Panc1 (cell line): Measurements from ENCODE around the gene IL34. TPM values are rescaled to one million over a fixed set of nuclear protein-coding genes. Genes with fewer than 3 reads are reported as not detected.
A peak's percentile ranks its signal among the peaks of the same experiment; 100 is the strongest.

Source experiments
- ATAC-seq: fragments of 200-7000 bp; cut with Tn5 transposase; 2 replicates; pipeline ENCODE4 v1.9.1; 2020; ENCODE audit warnings: mild to moderate bottlenecking, moderate library complexity
- BruUV-seq: library from RNA; stranded (reverse); fragments of 400-500 nt; replicated peaks from 2 replicates; lab custom pipeline; 2021; lab: Mats Ljungman, UMichigan
- CTCF ChIA-PET: fragments of 300-600 bp; sonication (Branson Sonifier 250); formaldehyde crosslinking; loops from one replicate; lab custom pipeline; 2022; ENCODE audit warnings: antibody characterized with exemption; lab: Charles Lee
- POLR2A ChIA-PET: fragments of 300-600 bp; sonication (Branson Sonifier 250); formaldehyde crosslinking; loops from one replicate; lab custom pipeline; 2022; ENCODE audit warnings: antibody characterized with exemption; lab: Charles Lee
- DNase-seq: peaks from one replicate; pipeline ENCODE4 v3.0.0-alpha.2; 2010; ENCODE audit warnings: low read depth, low spot score
- H3K27ac ChIP-seq: 2 replicates; pipeline ENCODE4 v1.5.1; 2011; ENCODE audit warnings: mild to moderate bottlenecking, low read length, inconsistent platforms
- H3K27me3 ChIP-seq: fragments of 200-500 bp; sonication (Bioruptor generic); 2 replicates; pipeline ENCODE4 v1.6.0; 2014; ENCODE audit warnings: low read length, inconsistent platforms; ENCODE audit not compliant: control insufficient read depth, insufficient read depth
- H3K36me3 ChIP-seq: fragments of 200-500 bp; sonication (Bioruptor generic); 2 replicates; pipeline ENCODE4 v1.5.1; 2014; ENCODE audit warnings: inconsistent platforms, mild to moderate bottlenecking, low read length, moderate library complexity; ENCODE audit not compliant: control insufficient read depth, insufficient read depth
- H3K4me1 ChIP-seq: 2 replicates; pipeline ENCODE4 v1.5.1; 2011; ENCODE audit warnings: inconsistent platforms, mild to moderate bottlenecking, low read length, moderate library complexity; ENCODE audit not compliant: control insufficient read depth, insufficient read depth
- H3K4me3 ChIP-seq, 2 experiments: 2 replicates each; pipeline ENCODE4 v1.5.1; 2011 to 2012; ENCODE audit warnings: low read depth in 2 of 2, low read length in 2 of 2, mild to moderate bottlenecking in 2 of 2, inconsistent platforms in 1 of 2, moderate library complexity in 1 of 2
- H3K9me3 ChIP-seq: fragments of 200-500 bp; sonication (Bioruptor generic); 2 replicates; pipeline ENCODE4 v1.5.1; 2014; ENCODE audit warnings: low read depth, mild to moderate bottlenecking, inconsistent platforms, low read length, moderate library complexity; ENCODE audit not compliant: control insufficient read depth, insufficient read depth
- POLR2AphosphoS5 ChIP-seq: IDR thresholded peaks from 2 replicates; pipeline ENCODE4 v1.6.1; 2012; ENCODE audit warnings: mild to moderate bottlenecking, low read depth, low read length, moderate library complexity
- SIN3A ChIP-seq: IDR thresholded peaks from 2 replicates; pipeline ENCODE4 v1.6.1; 2012; ENCODE audit warnings: low read depth, mild to moderate bottlenecking, low read length, moderate library complexity, borderline replicate concordance; ENCODE audit not compliant: insufficient read depth
- TCF7L2 ChIP-seq: IDR thresholded peaks from 2 replicates; pipeline ENCODE4 v1.6.1; 2011; ENCODE audit warnings: mild to moderate bottlenecking, low read depth, low read length, inconsistent platforms
- in situ Hi-C: cut with HindIII; loops from 2 replicates; pipeline ENCODE4 v1.10.0; 2016; ENCODE audit warnings: low sequenced_read_pairs, low pct_unique_long_range_greater_than_20kb
- intact Hi-C: fragments of 100-400 bp; cut with micrococcal nuclease; formaldehyde crosslinking; loops from one replicate; pipeline ENCODE4 v1.10.0; 2022; ENCODE audit not compliant: unreplicated experiment
- total RNA-seq: library from RNA; stranded (reverse); gene quantifications from one replicate; pipeline ENCODE4 v1.2.1, GENCODE V29; 2021; ENCODE audit not compliant: unreplicated experiment
- TF ChIP-seq, protein P1 (sequence below): fragments of 450-650 bp; IDR thresholded peaks from 2 replicates; pipeline ENCODE4 v1.5.1; 2017; ENCODE audit warnings: mild to moderate bottlenecking
- TF ChIP-seq, protein P2 (sequence below), 2 experiments: IDR thresholded peaks; 2 replicates each; pipeline ENCODE4 v1.6.1; 2011 to 2012; ENCODE audit warnings: low read depth in 2 of 2, control low read depth in 1 of 2, low read length in 1 of 2, mild to moderate bottlenecking in 1 of 2, moderate library complexity in 1 of 2; ENCODE audit not compliant: insufficient read depth in 1 of 2

IL34 gene
- total RNA-seq, 1 experiment from 2014 or later: 5.8 TPM

DNA sequence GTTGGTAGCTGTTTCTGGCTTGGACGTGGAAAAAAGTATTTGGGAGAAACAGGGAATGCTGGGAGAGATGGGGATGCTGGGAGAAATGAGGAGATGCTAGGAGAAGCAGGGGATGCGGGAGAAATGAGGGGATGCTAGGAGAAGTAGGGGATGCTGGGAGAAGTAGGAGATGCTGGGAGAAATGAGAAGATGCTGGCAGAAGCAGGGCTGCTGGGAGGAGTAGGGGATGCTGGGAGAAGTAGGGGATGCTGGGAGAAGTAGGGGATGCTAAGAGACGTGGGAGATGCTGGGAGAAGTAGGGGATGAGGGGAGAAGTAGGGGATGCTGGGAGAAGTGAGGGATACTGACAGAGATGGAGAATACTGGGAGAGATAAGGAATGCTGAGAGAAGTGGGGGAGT, 45.6 kb upstream of the IL34 start:
- Histone ChIP-seq H3K36me3 (no peaks in the 10 kb centered on the region), H3K4me1 (no peaks in the 10 kb centered on the region), H3K27me3 (no peaks in the 10 kb centered on the region), H3K27ac (no peak overlapping the region), H3K9me3 (no peaks in the 10 kb centered on the region), H3K4me3 (no peak overlapping the region)
- intact Hi-C loops: no loop called here
- TF ChIP-seq POLR2AphosphoS5 (no peak), SIN3A (no peak), TCF7L2 (no peak)
- TF ChIP-seq, protein P1, sequence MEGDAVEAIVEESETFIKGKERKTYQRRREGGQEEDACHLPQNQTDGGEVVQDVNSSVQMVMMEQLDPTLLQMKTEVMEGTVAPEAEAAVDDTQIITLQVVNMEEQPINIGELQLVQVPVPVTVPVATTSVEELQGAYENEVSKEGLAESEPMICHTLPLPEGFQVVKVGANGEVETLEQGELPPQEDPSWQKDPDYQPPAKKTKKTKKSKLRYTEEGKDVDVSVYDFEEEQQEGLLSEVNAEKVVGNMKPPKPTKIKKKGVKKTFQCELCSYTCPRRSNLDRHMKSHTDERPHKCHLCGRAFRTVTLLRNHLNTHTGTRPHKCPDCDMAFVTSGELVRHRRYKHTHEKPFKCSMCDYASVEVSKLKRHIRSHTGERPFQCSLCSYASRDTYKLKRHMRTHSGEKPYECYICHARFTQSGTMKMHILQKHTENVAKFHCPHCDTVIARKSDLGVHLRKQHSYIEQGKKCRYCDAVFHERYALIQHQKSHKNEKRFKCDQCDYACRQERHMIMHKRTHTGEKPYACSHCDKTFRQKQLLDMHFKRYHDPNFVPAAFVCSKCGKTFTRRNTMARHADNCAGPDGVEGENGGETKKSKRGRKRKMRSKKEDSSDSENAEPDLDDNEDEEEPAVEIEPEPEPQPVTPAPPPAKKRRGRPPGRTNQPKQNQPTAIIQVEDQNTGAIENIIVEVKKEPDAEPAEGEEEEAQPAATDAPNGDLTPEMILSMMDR: no peak
- TF ChIP-seq, protein P2, sequence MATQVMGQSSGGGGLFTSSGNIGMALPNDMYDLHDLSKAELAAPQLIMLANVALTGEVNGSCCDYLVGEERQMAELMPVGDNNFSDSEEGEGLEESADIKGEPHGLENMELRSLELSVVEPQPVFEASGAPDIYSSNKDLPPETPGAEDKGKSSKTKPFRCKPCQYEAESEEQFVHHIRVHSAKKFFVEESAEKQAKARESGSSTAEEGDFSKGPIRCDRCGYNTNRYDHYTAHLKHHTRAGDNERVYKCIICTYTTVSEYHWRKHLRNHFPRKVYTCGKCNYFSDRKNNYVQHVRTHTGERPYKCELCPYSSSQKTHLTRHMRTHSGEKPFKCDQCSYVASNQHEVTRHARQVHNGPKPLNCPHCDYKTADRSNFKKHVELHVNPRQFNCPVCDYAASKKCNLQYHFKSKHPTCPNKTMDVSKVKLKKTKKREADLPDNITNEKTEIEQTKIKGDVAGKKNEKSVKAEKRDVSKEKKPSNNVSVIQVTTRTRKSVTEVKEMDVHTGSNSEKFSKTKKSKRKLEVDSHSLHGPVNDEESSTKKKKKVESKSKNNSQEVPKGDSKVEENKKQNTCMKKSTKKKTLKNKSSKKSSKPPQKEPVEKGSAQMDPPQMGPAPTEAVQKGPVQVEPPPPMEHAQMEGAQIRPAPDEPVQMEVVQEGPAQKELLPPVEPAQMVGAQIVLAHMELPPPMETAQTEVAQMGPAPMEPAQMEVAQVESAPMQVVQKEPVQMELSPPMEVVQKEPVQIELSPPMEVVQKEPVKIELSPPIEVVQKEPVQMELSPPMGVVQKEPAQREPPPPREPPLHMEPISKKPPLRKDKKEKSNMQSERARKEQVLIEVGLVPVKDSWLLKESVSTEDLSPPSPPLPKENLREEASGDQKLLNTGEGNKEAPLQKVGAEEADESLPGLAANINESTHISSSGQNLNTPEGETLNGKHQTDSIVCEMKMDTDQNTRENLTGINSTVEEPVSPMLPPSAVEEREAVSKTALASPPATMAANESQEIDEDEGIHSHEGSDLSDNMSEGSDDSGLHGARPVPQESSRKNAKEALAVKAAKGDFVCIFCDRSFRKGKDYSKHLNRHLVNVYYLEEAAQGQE (IDR thresholded peaks at IDR 0.05; ENCODE audit: insufficient read depth in 1 of 2, low read depth in 2 of 2, low read length in 1 of 2): no peak
- in situ Hi-C loops: no loop called here
- ATAC-seq: no peak
- BruUV-seq: no TSS peak
- no peak for DNase-seq
- POLR2A ChIA-PET: no interaction called here
- CTCF ChIA-PET: no interaction called here

DNA sequence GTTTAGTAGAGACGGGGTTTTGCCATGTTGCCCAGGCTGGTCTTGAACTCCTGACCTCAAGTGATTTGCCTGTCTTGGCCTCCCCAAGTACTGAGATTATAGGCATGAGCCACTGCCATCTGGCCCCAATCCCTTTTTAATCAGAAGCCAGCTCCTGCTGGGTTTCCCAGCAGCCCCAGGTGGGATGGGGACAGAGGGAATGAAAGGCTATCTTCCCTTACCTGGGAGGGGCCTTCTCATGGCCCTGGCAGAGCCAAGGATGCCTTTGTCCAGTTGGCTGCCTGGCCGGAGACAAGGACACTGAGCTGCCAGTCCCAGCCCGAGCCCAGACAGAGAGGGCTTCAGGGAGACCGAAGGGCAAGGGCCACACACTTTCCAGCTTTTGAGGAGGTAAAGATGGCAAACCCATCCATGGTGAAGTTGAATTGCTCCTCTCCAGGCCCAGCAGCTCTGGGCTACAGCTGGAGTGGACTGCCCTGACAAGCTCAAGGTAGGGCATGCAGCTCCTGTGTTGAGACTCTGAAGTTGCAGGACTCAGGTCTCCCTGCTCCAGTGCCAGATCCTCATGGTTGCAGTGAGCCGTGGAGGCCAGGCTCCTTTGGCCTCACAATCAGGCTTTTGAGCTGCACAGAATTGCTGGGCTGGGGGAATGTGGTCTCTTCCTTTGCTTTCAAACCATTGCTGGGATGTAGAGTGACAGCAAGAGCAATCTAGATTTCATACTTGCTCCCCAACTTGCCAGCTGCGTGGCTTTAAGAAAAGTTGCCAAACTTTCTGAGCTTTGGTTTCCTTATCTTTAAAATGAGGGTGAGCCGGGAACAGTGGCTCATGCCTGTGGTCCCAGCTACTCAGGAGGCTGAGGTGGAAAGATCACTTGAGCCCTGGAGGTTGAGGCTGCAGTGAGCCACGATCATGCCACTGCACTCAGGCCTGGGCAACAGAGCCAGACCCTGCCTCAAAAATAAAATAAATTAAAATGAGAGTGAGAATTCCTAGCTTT, 44.5 kb upstream of the IL34 start:
- H3K4me1 ChIP-seq: no peaks in the 10 kb centered on the region
- in situ Hi-C loops (no loop called here), intact Hi-C loops (no loop called here)
- no peaks in the 10 kb centered on the region for H3K9me3 ChIP-seq
- no TSS peak for BruUV-seq
- CTCF ChIA-PET: interaction anchor here (0.7 kb wide), 1 partner anchor 86 kb away, joined by 3 read pairs; no protein-coding TSS in a partner anchor
- POLR2A ChIA-PET: interaction anchor here (0.6 kb wide), 2 partner anchors 293 to 439 kb away, joined by 3 read pairs; no protein-coding TSS in a partner anchor
- no peak overlapping the region for H3K4me3 ChIP-seq
- no peak; the same call in 1 of the 2 replicates for ATAC-seq
- no peaks in the 10 kb centered on the region for H3K36me3 ChIP-seq
- H3K27ac ChIP-seq: peak overlapping the region; percentile 7; the same call in 1 of the 2 replicates
- H3K27me3 ChIP-seq: no peaks in the 10 kb centered on the region
- TF ChIP-seq, protein P2 (IDR thresholded peaks at IDR 0.05; ENCODE audit: insufficient read depth in 1 of 2, low read depth in 2 of 2, low read length in 1 of 2): no peak
- TF ChIP-seq SIN3A: no peak
- TF ChIP-seq, protein P1: no peak
- no peak for TF ChIP-seq TCF7L2
- TF ChIP-seq POLR2AphosphoS5: no peak
- no peak for DNase-seq
